GM12878 (cell line): ENCODE data around the gene SPDL1. TPM values are rescaled to one million over a fixed set of nuclear protein-coding genes. Genes with fewer than 3 reads are reported as not detected.

Experiments
- ATAC-seq: fragments of 200-7000 bp; cut with Tn5 transposase; 3 replicates; pipeline ENCODE4 v1.9.1; 2020; ENCODE audit warnings: mild to moderate bottlenecking, moderate library complexity
- BruUV-seq: library from RNA; stranded (reverse); fragments of 400-500 nt; replicated peaks from 2 replicates; lab custom pipeline; 2021; lab: Mats Ljungman, UMichigan
- CTCF ChIA-PET: fragments of 300-600 bp; sonication (Branson Sonifier 250); formaldehyde crosslinking; extraction: SDS; loops from one replicate; lab custom pipeline; 2021; ENCODE audit warnings: inconsistent platforms; lab: Yijun Ruan, JAX
- POLR2A ChIA-PET: fragments of 350-600 bp; formaldehyde crosslinking; extraction: SDS; loops from one replicate; lab custom pipeline; 2021; ENCODE audit warnings: inconsistent platforms; lab: Charles Lee
- RAD21 ChIA-PET: fragments of 300-600 bp; sonication (Branson Sonifier 250); formaldehyde crosslinking; loops from one replicate; lab custom pipeline; 2023; ENCODE audit warnings: antibody characterized with exemption; ENCODE audit not compliant: unreplicated experiment; lab: Charles Lee
- SMC1A ChIA-PET: fragments of 300-600 bp; sonication (Branson Sonifier 250); formaldehyde crosslinking; loops from one replicate; lab custom pipeline; 2023; ENCODE audit not compliant: unreplicated experiment, uncharacterized antibody; lab: Charles Lee
- DNase-seq: peaks from one replicate; pipeline ENCODE4 v3.0.0-alpha.2; 2011; ENCODE audit warnings: low read depth, low spot score
- FAIRE-seq: peaks from 3 replicates; lab custom pipeline; 2011; peaks lifted over from hg19 to GRCh38; lab: Jason Lieb, UNC
- H2AFZ ChIP-seq: 2 replicates; pipeline ENCODE4 v1.6.0; 2011; ENCODE audit warnings: low read depth, low read length, control low read depth; ENCODE audit not compliant: control insufficient read depth
- H3K27ac ChIP-seq: 2 replicates; pipeline ENCODE4 v1.5.1; 2011; ENCODE audit warnings: control low read depth; ENCODE audit not compliant: control insufficient read depth, insufficient read depth
- H3K27me3 ChIP-seq, 2 experiments: replicated peaks in 1 of 2; 2 replicates each; pipeline versions ENCODE4 v1.6.0 to v1.6.1; 2011; ENCODE audit warnings: low read length in 1 of 2; ENCODE audit not compliant: control insufficient read depth in 2 of 2, insufficient read depth in 2 of 2
- H3K36me3 ChIP-seq, 2 experiments: 2 replicates each; pipeline ENCODE4 v1.5.1; 2011; ENCODE audit warnings: low read length in 1 of 2; ENCODE audit not compliant: control insufficient read depth in 2 of 2, insufficient read depth in 2 of 2
- H3K4me1 ChIP-seq: 2 replicates; pipeline ENCODE4 v1.6.1; 2011; ENCODE audit warnings: mild to moderate bottlenecking, low read length, moderate library complexity, mixed read lengths; ENCODE audit not compliant: control insufficient read depth, insufficient read depth
- H3K4me2 ChIP-seq: 2 replicates; pipeline ENCODE4 v1.6.0; 2011; ENCODE audit warnings: control low read depth; ENCODE audit not compliant: control insufficient read depth, insufficient read depth
- H3K4me3 ChIP-seq: fragments of 200-600 bp; sonication (generic); 2 replicates; pipeline ENCODE4 v1.5.1; 2016
- H3K79me2 ChIP-seq: 2 replicates; pipeline ENCODE4 v1.6.0; 2011; ENCODE audit warnings: low read length; ENCODE audit not compliant: control insufficient read depth, insufficient read depth
- H3K9ac ChIP-seq: 2 replicates; pipeline ENCODE4 v1.8.0; 2011; ENCODE audit warnings: low read length, control low read depth, mixed read lengths; ENCODE audit not compliant: control insufficient read depth, insufficient read depth
- H3K9me3 ChIP-seq: replicated peaks from 3 replicates; pipeline ENCODE4 v1.5.1; 2011; ENCODE audit warnings: mild to moderate bottlenecking, low read length; ENCODE audit not compliant: control insufficient read depth, insufficient read depth
- H4K20me1 ChIP-seq: 2 replicates; pipeline ENCODE4 v1.6.0; 2011; ENCODE audit not compliant: control insufficient read depth, insufficient read depth
- BACH1 ChIP-seq: fragments of 450-650 bp; IDR thresholded peaks from 2 replicates; pipeline ENCODE4 v1.6.1; 2017; ENCODE audit warnings: mild to moderate bottlenecking, borderline replicate concordance
- BCL11A ChIP-seq: IDR thresholded peaks from 2 replicates; pipeline ENCODE4 v1.6.1; 2011; ENCODE audit warnings: low read depth, low read length
- BMI1 ChIP-seq: fragments of 450-650 bp; IDR thresholded peaks from 2 replicates; pipeline ENCODE4 v1.6.1; 2016; ENCODE audit warnings: mild to moderate bottlenecking, moderate library complexity, borderline replicate concordance
- CBX3 ChIP-seq: fragments of 200-600 bp; sonication (generic); IDR thresholded peaks from 2 replicates; pipeline ENCODE4 v1.6.1; 2016; ENCODE audit warnings: low read depth, borderline replicate concordance
- CBX5 ChIP-seq: sonication (generic); IDR thresholded peaks from 2 replicates; pipeline ENCODE4 v1.6.1; 2016; ENCODE audit warnings: low read depth, moderate library complexity, mild to moderate bottlenecking, inconsistent platforms
- FOXK2 ChIP-seq: fragments of 450-650 bp; IDR thresholded peaks from 2 replicates; pipeline ENCODE4 v1.6.1; 2017; ENCODE audit warnings: mild to moderate bottlenecking, moderate library complexity
- GABPA ChIP-seq: IDR thresholded peaks from 2 replicates; pipeline ENCODE4 v1.6.1; 2014; ENCODE audit warnings: antibody characterized with exemption, low read depth, mild to moderate bottlenecking, inconsistent platforms
- HCFC1 ChIP-seq: fragments of 150-350 bp; IDR thresholded peaks from 2 replicates; pipeline ENCODE4 v1.6.1; 2014; ENCODE audit warnings: low read length
- KLF5 ChIP-seq: fragments of 450-650 bp; IDR thresholded peaks from 2 replicates; pipeline ENCODE4 v1.6.1; 2014; ENCODE audit warnings: mild to moderate bottlenecking; ENCODE audit not compliant: partially characterized antibody
- MEF2B ChIP-seq: fragments of 450-650 bp; IDR thresholded peaks from 2 replicates; pipeline ENCODE4 v1.6.1; 2018; ENCODE audit warnings: mild to moderate bottlenecking, moderate library complexity; ENCODE audit not compliant: partially characterized antibody, poor library complexity, severe bottlenecking
- MTA3 ChIP-seq: IDR thresholded peaks from 2 replicates; pipeline ENCODE4 v1.6.1; 2012; ENCODE audit warnings: low read length, inconsistent platforms, borderline replicate concordance
- NBN ChIP-seq: fragments of 450-650 bp; IDR thresholded peaks from 2 replicates; pipeline ENCODE4 v1.6.1; 2016
- NFXL1 ChIP-seq: fragments of 450-650 bp; IDR thresholded peaks from 2 replicates; pipeline ENCODE4 v1.6.1; 2017; ENCODE audit warnings: antibody characterized with exemption, mild to moderate bottlenecking, borderline replicate concordance
- NR2F1 ChIP-seq: fragments of 450-650 bp; conservative IDR thresholded peaks from 2 replicates; pipeline ENCODE4 v1.6.1; 2017; ENCODE audit warnings: mild to moderate bottlenecking
- NRF1 ChIP-seq: conservative IDR thresholded peaks from 2 replicates; pipeline ENCODE4 v1.6.1; 2011; ENCODE audit warnings: mild to moderate bottlenecking, low read depth, low read length, improper control_type of control experiment
- PKNOX1 ChIP-seq: fragments of 450-650 bp; IDR thresholded peaks from 2 replicates; pipeline ENCODE4 v1.6.1; 2016; ENCODE audit warnings: mild to moderate bottlenecking
- POLR2A ChIP-seq: IDR thresholded peaks from 2 replicates; pipeline ENCODE4 v1.6.1; 2011; ENCODE audit warnings: low read depth, mild to moderate bottlenecking, low read length
- RAD51 ChIP-seq: fragments of 450-650 bp; IDR thresholded peaks from 2 replicates; pipeline ENCODE4 v1.6.1; 2016; ENCODE audit warnings: moderate library complexity, mild to moderate bottlenecking, inconsistent platforms
- TBL1XR1 ChIP-seq: IDR thresholded peaks from 2 replicates; pipeline ENCODE4 v1.6.1; 2012; ENCODE audit warnings: low read depth, low read length, improper control_type of control experiment
- ZBTB40 ChIP-seq: fragments of 450-650 bp; IDR thresholded peaks from 2 replicates; pipeline ENCODE4 v1.6.1; 2016; ENCODE audit warnings: mild to moderate bottlenecking, moderate library complexity, borderline replicate concordance
- WGBS: methylation state at CpG from one replicate; pipeline ENCODE4 v1.1.6; 2016; ENCODE audit warnings: low lambda C conversion rate; ENCODE audit not compliant: insufficient replicate concordance, insufficient coverage; ENCODE audit errors: missing lambda C conversion rate; 5-methylcytosine and 5-hydroxymethylcytosine counted together
- in situ Hi-C: fragments of 300-500 bp; cut with MboI; formaldehyde crosslinking; loops from 9 replicates; pipeline ENCODE4 v1.14.3; 2018; ENCODE audit warnings: mixed read lengths
- intact Hi-C: fragments of 100-400 bp; cut with micrococcal nuclease; formaldehyde crosslinking; loops from one replicate; pipeline ENCODE4 v1.14.2; 2022; ENCODE audit not compliant: unreplicated experiment
- polyA plus RNA-seq, 11 experiments: library from polyadenylated mRNA; depleted of rRNA in 4 of 11; unstranded in 6 of 11; stranded (reverse) in 5 of 11; fragments of >200 nt; fragmentation: Nextera tagmentation in 4 of 11; fragmentation: Illumina TruSeq in 1 of 11; extraction: Ambion mirVana in 4 of 11; extraction: Trizol in 1 of 11; gene quantifications; 1 replicate in 1 of 11; 2 replicates in 10 of 11; pipeline versions ENCODE4 v1.2.1 to v1.2.3, GENCODE V29; 2011 to 2016; ENCODE audit warnings: inconsistent platforms in 2 of 11, missing spikeins in 2 of 11, low read depth in 1 of 11
- total RNA-seq, 4 experiments: library from RNA; depleted of rRNA in 3 of 4; stranded (reverse); fragments of >200 nt in 3 of 4; fragmentation: Illumina TruSeq in 1 of 4; extraction: Trizol in 1 of 4; gene quantifications; 2 replicates each; pipeline versions ENCODE4 v1.2.1 to v1.2.3, GENCODE V29; 2013 to 2021

The SPDL1 gene
- total and polyA plus RNA-seq, 10 of the 15 experiments (the other 5 are each of a cell fraction or from before 2014, with no cell fraction given) = 34.2 to 69.9 (median 46.0) TPM

- ChIA-PET SMC1A (interaction anchor here (0.6 to 5.4 kb wide), 13 partner anchors 12 to 879 kb away, joined by 3 to 39 read pairs (median 4); partner anchors contain the start of gene DOCK2), RAD21 (interaction anchor here (0.7 to 5.6 kb wide), 21 partner anchors 11 to 635 kb away, joined by 3 to 53 read pairs (median 3); partner anchors contain the start of gene DOCK2), CTCF (interaction anchor here (0.7 to 3.7 kb wide), 16 partner anchors 11 to 596 kb away, joined by 3 to 25 read pairs (median 4); partner anchors contain the start of gene DOCK2), POLR2A (interaction anchor here (0.7 to 1.3 kb wide), 8 partner anchors 53 to 999 kb away, joined by 3 to 13 read pairs (median 4); partner anchors contain the start of gene DOCK2)
- WGBS = 1% methylated on average over 7 of the region's 7 CpGs
- H3K4me1 ChIP-seq = no peaks in the 10 kb centered on the region; the same call in 1 of the 2 replicates
- TSS peak; percentile 89 for BruUV-seq
- peak overlapping the region; percentile 90 for H3K4me2 ChIP-seq
- no peaks in the 10 kb centered on the region for H3K36me3 ChIP-seq
- ATAC-seq (peak; percentile 64), DNase-seq (no peak), FAIRE-seq (no peak)
- in situ Hi-C loops = loop anchor here (5.0 kb wide), 1 partner anchor 596 kb away; no protein-coding TSS in a partner anchor
- intact Hi-C loops = loop anchor here (2.0 to 5.0 kb wide), 3 partner anchors 74 to 906 kb away; no protein-coding TSS in a partner anchor
- peak overlapping the region; percentile 88 for H3K27ac ChIP-seq
- peak overlapping the region; percentile 62 for H3K4me3 ChIP-seq
- H3K27me3 ChIP-seq = no peaks in the 10 kb centered on the region
- TF ChIP-seq BCL11A (no peak), GABPA (no peak), NFXL1 (no peak), MEF2B (no peak), CBX5 (no peak), NRF1 (no peak), MTA3 (no peak), FOXK2 (no peak), BMI1 (no peak), POLR2A (no peak), NR2F1 (no peak), NBN (no peak), TBL1XR1 (no peak), PKNOX1 (no peak), CBX3 (no peak), BACH1 (no peak), RAD51 (no peak), KLF5 (no peak), ZBTB40 (no peak), HCFC1 (no peak)
- peaks cover 36% of the 10 kb centered on the region for H3K79me2 ChIP-seq
- H3K9ac ChIP-seq = peak overlapping the region; percentile 97
- no peaks in the 10 kb centered on the region for H4K20me1 ChIP-seq
- no peaks in the 10 kb centered on the region for H3K9me3 ChIP-seq
- H2AFZ ChIP-seq = peak overlapping the region; percentile 98
These were observed 511 bp upstream of the SPDL1 start for GRCh38 chr5:169583101-169583423.
